SIG-M5 treated with dmso at 0.1 percent for 504 hours (cell line): ENCODE results near the gene LIPN.
"Not testable (repeated sequence)": the region's sequence is repeated elsewhere in the genome, so short reads cannot be mapped to it uniquely, and the experiment has no call there.

Experiments
- DNase-seq: peaks from one replicate; lab custom pipeline; 2025; ENCODE audit not compliant: unreplicated experiment; lab: John Stamatoyannopoulos, UW

The LIPN gene, protein sequence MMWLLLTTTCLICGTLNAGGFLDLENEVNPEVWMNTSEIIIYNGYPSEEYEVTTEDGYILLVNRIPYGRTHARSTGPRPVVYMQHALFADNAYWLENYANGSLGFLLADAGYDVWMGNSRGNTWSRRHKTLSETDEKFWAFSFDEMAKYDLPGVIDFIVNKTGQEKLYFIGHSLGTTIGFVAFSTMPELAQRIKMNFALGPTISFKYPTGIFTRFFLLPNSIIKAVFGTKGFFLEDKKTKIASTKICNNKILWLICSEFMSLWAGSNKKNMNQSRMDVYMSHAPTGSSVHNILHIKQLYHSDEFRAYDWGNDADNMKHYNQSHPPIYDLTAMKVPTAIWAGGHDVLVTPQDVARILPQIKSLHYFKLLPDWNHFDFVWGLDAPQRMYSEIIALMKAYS

DNA sequence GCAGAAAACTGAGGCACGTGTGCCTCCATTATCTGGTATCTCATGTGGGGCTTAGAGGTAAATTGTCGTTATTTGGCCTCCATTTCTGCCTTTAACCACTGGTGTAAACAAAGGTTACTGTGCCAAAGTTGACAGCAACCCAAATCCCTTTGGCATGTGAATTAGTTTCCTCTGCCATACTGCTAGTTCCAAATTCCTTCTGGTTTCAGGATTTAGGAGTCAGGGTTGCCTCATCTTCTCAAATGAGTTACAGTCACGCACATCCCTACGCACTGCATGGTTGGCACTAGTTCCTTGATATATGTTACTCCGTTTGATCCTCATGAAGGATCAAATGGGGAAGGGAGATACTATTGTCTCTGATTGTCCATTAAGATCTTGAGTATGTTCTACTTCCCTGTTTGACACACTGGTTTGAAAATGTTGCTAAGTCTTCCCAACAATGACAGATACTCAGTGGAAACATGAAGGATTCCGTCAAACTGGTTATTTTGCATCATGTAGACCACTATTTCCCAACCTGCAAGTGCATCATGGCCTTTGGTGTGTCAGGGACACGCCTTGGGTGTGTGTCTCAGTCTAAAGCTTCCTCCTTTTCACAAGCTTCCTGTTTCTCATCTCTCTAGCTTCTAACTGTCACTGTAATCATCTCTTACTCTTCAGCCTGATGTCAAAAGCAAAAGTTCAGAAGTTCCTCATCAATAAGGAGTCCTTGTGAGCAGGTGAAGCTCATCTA lies at the start of gene LIPN:
TSS of gene LIPN (plus strand) at position 655 of the 736 bp plus-strand sequence. CDS start 1,386 bp downstream, outside the sequence.
- DNase-seq: peak; percentile 87

DNA sequence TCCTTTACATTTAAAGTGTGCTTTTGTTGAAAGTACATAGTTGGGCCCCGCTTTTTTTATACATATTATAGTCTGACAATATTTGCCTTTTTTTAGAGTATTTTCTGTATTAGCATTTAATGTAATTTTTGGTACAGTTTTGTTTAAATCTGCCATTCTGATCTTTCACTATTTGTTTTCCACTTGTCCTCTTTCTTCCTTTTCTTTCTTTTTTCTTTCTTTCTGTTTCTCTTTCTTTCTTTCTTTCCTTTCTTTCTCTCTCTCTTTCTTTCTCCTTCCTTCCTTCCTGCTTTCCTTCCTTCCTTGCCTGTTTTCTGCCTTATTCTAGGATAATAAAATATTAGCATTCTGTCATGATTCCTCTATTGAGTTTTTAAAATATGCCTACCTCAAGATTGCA lies 44.3 kb upstream of the LIPN start:
- DNase-seq: no peak

DNA sequence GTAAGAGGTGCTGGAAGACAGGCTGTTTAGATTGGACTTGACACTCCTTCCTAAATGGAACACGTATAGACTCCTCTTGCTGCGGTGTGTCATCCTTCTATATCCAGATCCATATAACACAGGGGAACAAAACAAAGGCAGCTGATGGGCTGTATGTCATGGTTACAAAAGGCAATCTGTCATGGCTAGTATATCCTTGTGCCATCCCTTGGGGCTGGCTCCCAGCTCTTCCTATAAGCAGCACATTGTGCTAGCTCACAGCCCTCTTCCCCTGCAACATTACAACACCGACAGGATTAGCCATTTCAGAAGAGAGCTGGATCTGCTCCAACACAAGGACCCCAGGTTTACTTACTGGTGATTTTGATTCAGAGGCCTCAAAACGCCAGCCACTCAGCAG lies 38.4 kb upstream of the LIPN start:
- no peak for DNase-seq

DNA sequence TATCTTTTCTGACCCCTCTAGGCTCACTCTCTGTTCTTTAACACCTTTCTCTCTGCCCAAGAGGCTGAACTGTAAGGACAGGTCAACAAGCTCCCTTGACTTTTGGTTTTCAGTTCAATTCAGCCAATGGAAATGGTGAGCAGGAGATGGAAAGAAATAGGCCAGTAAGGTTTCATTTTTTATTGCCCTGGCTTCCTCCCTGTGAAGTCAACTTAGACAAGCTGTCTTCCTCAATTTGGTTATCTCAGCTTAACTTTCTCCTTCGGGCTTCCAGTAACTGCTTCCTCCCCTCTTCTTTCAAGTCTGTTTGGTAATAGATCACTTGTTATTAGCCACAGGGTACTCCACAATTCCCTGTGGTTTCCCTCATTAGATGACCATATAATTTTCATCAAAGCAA lies 34.0 kb upstream of the LIPN start:
- DNase-seq: peak; percentile 10

DNA sequence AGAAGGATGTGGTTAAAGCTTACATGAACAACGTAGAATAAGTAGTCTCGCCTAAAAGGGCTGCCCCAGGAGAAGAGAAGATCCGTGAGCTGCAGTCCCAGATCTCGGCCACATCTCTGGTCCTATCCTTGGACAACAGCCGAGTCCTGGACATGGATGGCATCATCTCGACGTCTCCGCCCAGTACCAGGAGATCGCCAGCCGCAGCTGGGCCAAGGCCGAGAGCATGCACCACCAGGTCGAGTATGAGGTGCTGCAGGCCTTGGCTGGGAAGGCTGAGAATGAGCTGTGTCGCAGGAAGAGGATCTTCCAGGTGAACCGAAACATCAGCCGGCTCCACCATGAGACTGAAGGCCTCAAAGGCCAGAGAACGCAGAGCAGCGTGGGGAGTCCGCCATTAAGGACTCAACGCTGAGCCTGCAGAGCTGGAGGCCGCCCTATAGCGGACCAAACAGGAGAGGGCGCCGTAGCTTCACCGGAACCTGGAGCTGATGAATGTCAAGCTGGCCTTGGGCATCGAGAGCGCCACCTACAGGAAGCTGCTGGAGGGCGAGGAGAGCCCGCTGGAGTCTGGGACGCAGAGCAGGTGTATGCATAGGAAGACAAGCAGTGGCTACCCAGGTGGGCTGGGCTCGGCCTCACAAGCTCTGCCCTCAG lies 31.6 kb upstream of the LIPN start:
- DNase-seq: no peak

DNA sequence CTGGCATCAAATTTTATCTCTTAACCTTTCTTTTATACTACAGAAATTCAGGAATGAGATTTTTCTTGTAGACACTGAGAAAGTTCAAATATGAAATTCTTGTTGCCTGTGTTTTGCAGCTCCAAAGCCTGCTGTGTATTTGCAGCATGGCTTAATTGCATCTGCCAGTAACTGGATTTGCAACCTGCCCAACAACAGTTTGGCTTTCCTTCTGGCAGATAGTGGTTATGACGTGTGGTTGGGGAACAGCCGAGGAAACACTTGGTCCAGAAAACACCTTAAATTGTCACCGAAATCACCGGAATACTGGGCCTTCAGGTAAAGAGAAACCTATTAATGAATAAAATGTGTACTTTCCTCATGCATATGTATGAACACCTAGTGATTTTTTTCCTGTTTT lies 29.0 kb upstream of the LIPN start:
- DNase-seq: no peak

DNA sequence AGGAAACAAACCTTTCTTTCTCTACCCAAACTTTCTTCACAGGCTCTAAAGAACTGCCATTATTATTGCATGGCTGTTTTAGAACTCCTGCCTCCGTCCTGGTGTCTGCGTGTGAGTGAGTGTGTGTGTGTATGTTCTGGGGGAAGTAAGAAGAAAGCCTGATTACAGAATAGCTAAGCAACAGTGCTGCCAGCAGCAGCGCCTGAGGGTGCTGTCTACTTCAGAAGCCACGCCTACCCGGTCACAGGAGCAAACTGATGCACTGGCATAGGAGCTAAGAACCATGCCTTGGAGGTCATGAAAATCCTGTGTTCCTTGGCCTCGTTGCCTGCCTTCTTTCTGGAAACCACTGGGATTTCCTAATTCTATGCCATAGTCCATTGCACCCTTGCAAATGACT lies 28.5 kb upstream of the LIPN start:
- peak; percentile 44 for DNase-seq

DNA sequence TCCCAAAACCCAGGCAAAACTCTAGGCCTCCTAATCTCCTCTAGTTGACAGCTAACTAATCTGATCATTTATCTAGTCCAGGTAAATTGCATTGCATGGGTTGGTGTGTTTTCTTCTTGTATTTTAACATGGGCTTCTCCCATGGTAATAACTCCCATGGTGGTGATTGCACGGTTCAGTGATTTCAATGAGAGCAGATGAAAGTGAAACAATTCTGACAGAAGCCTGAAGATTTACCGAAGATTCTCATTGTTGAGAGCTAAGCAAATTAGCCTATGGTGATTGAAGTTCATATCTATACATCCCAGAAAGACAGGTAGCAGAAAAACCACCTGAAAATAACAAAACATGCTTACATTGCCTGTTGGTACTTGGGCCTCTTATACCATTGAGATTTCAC lies 26.6 kb upstream of the LIPN start:
- no peak for DNase-seq

DNA sequence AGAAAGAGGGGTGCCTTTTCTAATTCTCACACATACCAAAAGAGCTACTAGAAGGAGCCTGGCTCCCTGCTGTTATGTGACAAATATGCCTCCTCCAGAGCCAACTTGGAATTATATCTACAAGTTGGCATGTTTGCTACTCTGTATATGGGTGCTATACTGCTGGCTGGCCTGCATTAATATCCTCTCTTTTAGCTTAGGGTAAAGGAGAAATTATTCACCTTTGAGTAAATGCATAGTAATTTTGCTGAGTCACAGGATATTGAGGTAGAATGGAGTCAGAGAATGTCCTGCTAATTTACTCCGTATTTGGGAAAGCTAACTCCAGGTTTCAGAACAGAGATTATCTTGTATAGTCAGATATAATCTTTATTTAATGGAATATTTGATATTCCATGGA lies 24.2 kb upstream of the LIPN start:
- DNase-seq: no peak

DNA sequence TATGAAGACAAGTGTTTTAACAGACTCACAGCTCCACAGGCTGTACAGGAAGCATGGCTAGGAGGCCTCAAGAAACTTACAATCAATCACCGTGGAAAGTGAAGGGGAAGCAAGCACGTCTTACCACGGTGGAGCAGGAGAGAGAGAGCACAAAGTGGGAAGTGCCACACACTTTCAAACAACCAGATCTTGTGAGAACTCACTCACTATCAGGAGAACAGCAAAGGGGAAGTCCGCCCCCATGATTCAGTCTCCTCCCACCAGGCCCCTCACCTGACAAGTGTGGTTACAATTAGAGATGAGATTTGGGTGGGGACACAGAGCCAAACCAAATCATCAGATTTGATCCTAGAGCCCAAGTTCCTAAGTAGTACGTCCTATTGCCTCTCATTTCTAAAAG lies 17.9 kb upstream of the LIPN start:
- not testable (repeated sequence) for DNase-seq

DNA sequence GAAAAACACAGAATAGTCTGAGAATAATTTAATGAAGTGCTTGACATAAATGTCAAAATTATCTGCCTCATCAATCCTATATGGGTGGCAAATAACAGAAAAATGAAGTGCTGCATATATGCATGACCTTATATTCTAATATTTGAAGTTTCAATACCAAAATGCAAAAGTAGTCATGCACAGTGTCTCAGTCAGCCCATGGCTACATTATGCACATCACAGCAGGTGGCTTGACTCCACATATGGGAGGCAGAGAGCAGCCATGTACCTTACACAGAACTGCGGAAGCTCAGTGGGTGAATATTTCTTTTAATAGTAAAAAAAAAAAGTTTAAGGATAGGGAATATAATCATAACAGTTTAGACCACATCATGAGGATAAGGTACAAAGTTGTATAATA lies 17.4 kb upstream of the LIPN start:
- DNase-seq: no peak

DNA sequence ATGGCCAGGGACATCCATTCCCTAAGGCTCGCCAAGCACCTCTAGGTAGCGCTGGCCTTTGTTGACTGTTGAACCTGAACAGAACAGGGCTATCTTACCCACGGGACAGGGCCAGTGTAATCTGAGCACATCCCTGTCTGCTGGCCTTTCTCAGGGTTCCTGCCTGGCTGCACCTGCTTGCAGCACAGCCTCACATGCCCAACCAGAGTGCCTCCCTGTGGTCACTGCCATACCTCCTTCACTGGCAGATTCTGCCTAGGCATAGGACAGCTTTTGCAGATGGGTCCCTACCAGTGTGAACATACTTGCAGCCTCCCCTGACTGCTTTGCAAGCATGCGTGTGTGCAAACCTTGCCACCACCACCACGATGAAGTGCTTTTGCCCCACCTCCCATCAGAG lies 15.8 kb upstream of the LIPN start:
- DNase-seq: no peak

DNA sequence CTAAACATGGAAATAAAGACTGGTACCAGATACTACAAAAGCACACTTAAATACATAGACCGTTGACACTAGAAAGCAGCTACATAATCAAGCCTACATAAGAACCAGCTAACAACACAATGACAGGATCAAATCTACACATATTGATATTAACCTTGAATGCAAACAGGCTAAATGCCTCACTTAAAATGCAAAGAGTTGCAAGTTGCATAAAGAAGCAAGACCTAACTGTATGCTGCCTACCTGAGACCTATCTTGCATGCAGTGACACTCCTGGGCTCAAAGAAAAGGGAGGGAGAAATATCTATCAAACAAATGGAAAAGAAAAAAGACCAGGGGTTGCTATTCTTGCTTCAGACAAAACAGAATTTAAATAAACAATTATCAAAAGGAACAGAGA lies 14.2 kb upstream of the LIPN start:
- DNase-seq: no peak

DNA sequence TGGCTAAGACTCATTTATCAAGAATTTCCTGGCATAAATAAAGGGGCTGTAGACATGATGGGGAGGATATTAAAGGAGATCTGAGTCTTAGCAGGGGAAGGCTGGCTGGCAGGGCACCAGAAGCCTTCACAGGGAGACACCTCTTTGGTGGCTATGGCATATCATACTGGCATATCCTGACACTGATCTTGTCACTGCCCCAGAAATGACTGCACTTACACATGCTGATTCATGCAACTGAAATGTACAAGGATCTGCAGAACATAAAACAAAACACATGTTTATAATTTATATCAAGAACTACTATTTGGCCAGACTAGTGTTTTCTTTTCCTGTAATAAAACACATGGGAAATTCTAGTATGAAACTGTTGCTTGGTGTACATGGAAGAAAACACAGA lies 5.5 kb upstream of the LIPN start:
- no peak for DNase-seq

DNA sequence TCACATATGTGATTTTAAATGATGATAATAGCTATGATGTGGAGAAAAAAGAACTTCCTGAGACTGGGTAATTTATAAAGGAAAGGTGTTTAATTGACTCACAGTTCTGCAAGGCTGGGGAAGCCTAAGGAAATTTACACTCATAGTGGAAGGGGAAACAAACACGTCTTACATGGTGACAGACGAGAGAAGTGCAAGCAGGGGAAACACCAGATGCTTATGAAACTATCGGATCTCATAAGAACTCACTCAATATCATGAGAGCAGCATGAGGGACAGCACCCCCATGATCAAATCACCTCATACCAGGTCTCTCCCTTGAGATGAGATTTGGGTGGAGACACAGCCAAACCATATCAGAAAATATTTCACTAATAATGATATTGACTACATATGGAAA lies 4.1 kb upstream of the LIPN start:
- DNase-seq: no peak

DNA sequence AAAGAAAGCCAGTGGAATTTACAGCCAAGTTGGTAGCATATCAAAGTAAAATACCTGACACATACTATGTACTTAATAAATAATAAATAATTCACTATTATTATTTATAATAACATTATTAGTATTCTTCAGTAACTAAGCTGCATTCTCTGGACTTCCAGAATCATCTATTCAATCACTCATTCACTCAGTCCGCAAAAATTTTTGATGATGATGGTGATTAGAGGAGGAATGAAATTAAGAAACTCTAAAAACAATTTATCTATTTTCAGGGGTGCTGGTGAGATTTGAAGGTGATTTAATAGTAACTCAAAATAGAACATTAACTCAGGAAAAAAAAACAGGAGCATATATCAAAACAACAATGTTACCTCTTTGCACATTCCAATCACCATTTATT lies 3.2 kb upstream of the LIPN start:
- DNase-seq: no peak

DNA sequence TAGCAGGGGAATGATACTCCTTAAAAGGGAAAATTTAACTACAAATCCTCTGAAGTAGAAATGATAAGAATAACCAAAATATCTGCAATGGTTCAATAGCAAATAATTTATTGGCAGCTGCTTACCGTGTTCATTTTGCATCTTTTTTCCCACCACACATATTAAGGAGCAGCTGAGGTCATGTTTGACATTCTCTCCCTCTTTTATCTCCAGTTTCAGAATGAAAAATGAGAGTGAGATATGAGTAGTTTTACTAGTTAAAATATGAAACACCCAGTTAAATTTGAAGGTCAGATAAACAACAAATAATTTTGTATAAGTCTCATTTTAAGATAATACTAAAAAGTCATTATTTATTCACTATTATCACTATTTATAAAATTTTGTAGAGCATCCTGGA lies 3.1 kb downstream of the LIPN start:
- no peak for DNase-seq

DNA sequence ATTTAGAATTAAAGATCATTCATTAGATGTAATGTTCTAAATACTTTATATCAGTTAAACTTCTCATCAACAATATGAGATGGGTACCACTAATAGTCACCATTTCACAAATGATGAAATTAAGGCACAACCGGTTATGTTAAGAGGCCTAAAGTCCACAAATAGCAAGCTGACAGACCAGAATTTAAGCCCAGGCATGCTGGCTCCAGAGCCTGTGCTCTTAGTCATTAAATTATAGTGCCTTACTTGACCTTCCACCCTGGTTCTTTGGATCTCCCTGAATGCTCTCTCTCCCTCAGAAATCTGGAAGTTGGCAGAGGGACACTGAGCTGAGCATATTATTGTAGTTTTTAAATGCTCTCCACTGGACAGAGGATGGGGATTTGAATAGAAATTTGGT lies 3.6 kb downstream of the LIPN start:
- no peak for DNase-seq

DNA sequence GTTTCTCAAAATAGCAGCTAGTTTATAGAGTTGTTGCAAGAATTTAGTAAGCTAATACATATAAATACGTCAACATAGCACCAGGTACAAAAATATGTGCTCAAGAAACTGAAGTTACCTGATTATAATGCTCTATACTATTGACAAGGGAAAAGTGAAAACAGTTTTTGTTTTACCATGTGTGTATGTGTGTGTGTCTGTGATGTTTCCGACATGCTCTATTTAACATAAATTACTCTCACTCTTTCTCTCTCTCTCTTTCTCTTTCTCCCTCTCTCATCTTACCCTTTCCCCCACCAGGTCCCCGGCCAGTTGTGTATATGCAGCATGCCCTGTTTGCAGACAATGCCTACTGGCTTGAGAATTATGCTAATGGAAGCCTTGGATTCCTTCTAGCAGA lies 4.3 kb downstream of the LIPN start:
- DNase-seq: no peak

DNA sequence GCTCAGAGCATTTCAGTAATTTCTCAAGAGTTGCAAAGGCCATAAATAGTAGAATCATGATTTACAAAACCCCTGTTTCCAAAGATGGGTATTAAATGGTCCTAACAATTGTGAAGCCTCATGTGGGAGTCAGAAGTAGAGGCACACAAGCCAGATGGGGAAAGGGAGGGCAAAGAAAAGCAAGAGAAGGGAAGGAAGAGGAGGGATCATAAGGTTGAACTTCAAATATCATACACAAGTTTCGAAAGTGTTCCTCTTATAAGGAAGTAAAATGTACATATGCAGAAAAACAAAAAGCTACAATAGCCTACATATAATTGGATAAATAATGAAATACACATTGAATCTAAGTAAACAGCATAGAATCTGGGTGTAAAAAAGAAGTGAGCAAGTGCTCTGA lies 6.0 kb downstream of the LIPN start:
- no peak for DNase-seq

DNA sequence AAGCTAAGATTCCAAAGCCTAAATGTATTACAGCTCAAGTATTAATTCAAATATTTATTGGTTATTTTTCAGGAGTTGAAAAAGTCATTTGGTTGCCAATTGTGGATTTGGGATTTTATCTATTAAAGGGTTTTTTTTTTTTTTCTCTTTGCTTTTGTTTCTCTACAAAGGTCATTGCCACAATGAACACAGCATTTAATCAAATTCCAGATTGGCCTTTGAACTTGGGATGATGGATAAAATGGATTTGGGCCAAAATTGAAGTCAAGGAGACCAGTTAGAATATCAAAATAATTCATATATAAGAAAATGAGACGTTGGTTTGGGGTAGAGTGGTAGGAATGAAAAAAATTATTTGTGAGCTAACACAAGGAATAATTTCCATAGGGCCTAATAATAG lies 9.6 kb downstream of the LIPN start:
- DNase-seq: no peak

DNA sequence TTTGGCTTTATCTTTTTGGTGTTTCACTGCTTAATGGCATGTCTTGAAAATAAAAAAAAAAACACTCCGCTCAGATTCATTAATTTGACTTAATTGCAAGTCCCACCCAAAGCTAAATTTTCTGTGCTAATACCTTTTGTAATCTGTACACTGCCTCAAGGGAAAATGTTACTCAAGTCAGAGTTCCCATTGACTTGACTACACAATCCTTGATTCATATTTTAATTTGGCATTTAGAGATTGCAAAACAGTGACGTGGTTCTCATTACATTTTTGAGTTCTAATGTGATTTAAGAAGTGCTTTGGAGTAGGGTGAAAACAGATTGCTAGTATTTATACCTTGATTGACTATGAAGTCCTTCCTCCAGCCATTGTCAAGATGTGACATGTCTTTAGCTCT lies 21.4 kb downstream of the LIPN start:
- no peak for DNase-seq
